ENCODE results near the gene NNAT. TPM values are rescaled to one million over a fixed set of nuclear protein-coding genes. Genes with fewer than 3 reads are reported as not detected.

NNAT gene
- total and polyA plus RNA-seq, 2 donors (not counting 1 experiment from before 2014, with no cell fraction given), result not detected

- Histone ChIP-seq H3K27ac (ENCODE audit: low read length in 2 of 2) (no peak overlapping the region), H3K27me3 (replicated peaks in 1 of 4; ENCODE audit: control extremely low read depth in 1 of 4, control insufficient read depth in 3 of 4, insufficient read depth in 4 of 4, low read length in 3 of 4) (no peaks in the 10 kb centered on the region), H3K4me2 (replicated peaks; ENCODE audit: low read depth, low read length, poor library complexity, severe bottlenecking) (no peak overlapping the region), H3K9ac (ENCODE audit: low read length) (no peak overlapping the region), H3K9me3 (ENCODE audit: control extremely low read depth in 1 of 3, control insufficient read depth in 2 of 3, insufficient read depth in 1 of 3, low read length in 2 of 3) (no peaks in the 10 kb centered on the region), H3K79me2 (ENCODE audit: control insufficient read depth, insufficient read depth, low read length) (no peaks in the 10 kb centered on the region), H3K4me3 (ENCODE audit: control extremely low read depth in 1 of 5, extremely low read depth in 1 of 5, insufficient read depth in 1 of 5, low read depth in 2 of 5, low read length in 4 of 5) (no peak overlapping the region), H3K4me1 (ENCODE audit: control insufficient read depth in 2 of 2, insufficient read depth in 2 of 2, low read length in 2 of 2) (no peaks in the 10 kb centered on the region), H2AFZ (ENCODE audit: insufficient read depth, low read depth, low read length, poor library complexity, severe bottlenecking) (no peak overlapping the region), H3K36me3 (replicated peaks in 1 of 2; ENCODE audit: control extremely low read depth in 1 of 2, control insufficient read depth in 1 of 2, extremely low read depth in 1 of 2, insufficient read depth in 2 of 2, low read length in 1 of 2) (no peaks in the 10 kb centered on the region), H4K20me1 (ENCODE audit: control insufficient read depth, insufficient read depth, low read length, poor library complexity, severe bottlenecking) (no peaks in the 10 kb centered on the region)
- TF ChIP-seq CTCF (IDR thresholded peaks at IDR 0.05), result no peak
- no peak for TF ChIP-seq EZH2 (IDR thresholded peaks at IDR 0.05; ENCODE audit: borderline replicate concordance, insufficient read depth, low read depth, low read length, poor library complexity, severe bottlenecking)
- DNase-seq, result no peak
- H3K27ac Mint-ChIP-seq, result no peak overlapping the region
- H3K4me1 Mint-ChIP-seq, result peaks cover 23% of the 10 kb centered on the region
- intact Hi-C loops (cut with micrococcal nuclease), result no loop called here
- ChIA-PET CTCF (no interaction called here), POLR2A (no interaction called here)
- H3K4me3 Mint-ChIP-seq, result no peak overlapping the region
- H3K27me3 Mint-ChIP-seq, result peaks cover 4% of the 10 kb centered on the region
- ATAC-seq (ENCODE audit: low read depth), result no peak
- H3K9me3 Mint-ChIP-seq (ENCODE audit: insufficient read depth), result no peaks in the 10 kb centered on the region
- 93% methylated on average over 7 of the region's 7 CpGs for WGBS (ENCODE audit: insufficient coverage)
Measured at GRCh38 chr20:37490663-37491350, 30.2 kb upstream of the NNAT start.

DNA sequence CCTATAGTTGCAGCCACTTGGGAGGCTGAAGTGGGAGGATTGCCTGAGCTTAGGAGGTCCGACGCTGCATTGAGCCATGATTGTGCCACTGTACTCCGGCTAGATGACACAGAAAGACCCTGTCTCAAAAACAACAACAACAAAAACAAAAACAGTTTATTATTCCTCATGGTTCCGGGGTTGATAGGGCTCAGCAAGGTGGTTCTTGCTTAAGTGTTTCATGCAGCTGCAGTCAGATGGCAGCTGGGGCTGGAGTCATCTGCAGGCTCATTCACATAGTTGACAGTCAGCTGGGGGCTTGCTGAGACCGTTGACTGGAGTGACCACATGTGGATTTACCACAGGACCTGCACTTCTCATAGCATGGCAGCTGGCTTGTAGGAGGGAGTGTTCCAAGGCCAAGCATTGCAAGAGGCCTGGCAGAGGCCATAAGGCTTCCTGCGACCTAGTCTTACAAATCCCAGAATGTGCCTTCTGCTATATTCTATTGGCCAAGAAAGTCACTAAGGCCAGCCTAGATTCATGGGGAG, 28.9 kb upstream of the NNAT start:
- Histone ChIP-seq H3K27me3 (replicated peaks in 1 of 4; ENCODE audit: control extremely low read depth in 1 of 4, control insufficient read depth in 3 of 4, insufficient read depth in 4 of 4, low read length in 3 of 4) (no peaks in the 10 kb centered on the region), H3K9ac (ENCODE audit: low read length) (no peak overlapping the region), H3K4me2 (replicated peaks; ENCODE audit: low read depth, low read length, poor library complexity, severe bottlenecking) (no peak overlapping the region), H2AFZ (ENCODE audit: insufficient read depth, low read depth, low read length, poor library complexity, severe bottlenecking) (no peak overlapping the region), H4K20me1 (ENCODE audit: control insufficient read depth, insufficient read depth, low read length, poor library complexity, severe bottlenecking) (peaks cover under 1% of the 10 kb centered on the region), H3K36me3 (replicated peaks in 1 of 2; ENCODE audit: control extremely low read depth in 1 of 2, control insufficient read depth in 1 of 2, extremely low read depth in 1 of 2, insufficient read depth in 2 of 2, low read length in 1 of 2) (no peaks in the 10 kb centered on the region), H3K27ac (ENCODE audit: low read length in 2 of 2) (no peak overlapping the region), H3K9me3 (ENCODE audit: control extremely low read depth in 1 of 3, control insufficient read depth in 2 of 3, insufficient read depth in 1 of 3, low read length in 2 of 3) (no peaks in the 10 kb centered on the region), H3K79me2 (ENCODE audit: control insufficient read depth, insufficient read depth, low read length) (no peaks in the 10 kb centered on the region), H3K4me1 (ENCODE audit: control insufficient read depth in 2 of 2, insufficient read depth in 2 of 2, low read length in 2 of 2) (no peaks in the 10 kb centered on the region), H3K4me3 (ENCODE audit: control extremely low read depth in 1 of 5, extremely low read depth in 1 of 5, insufficient read depth in 1 of 5, low read depth in 2 of 5, low read length in 4 of 5) (no peak overlapping the region)
- 92% methylated on average over 5 of the region's 6 CpGs for WGBS (ENCODE audit: insufficient coverage)
- TF ChIP-seq EZH2 (IDR thresholded peaks at IDR 0.05; ENCODE audit: borderline replicate concordance, insufficient read depth, low read depth, low read length, poor library complexity, severe bottlenecking) (no peak), CTCF (IDR thresholded peaks at IDR 0.05) (no peak)
- Mint-ChIP-seq H3K27me3 (peaks cover 4% of the 10 kb centered on the region), H3K27ac (no peak overlapping the region), H3K9me3 (ENCODE audit: insufficient read depth) (no peaks in the 10 kb centered on the region), H3K4me3 (no peak overlapping the region), H3K4me1 (peaks cover 21% of the 10 kb centered on the region)
- ChIA-PET POLR2A (no interaction called here), CTCF (interaction anchor here (0.6 kb wide), 1 partner anchor 580 kb away, joined by 3 read pairs; no protein-coding TSS in a partner anchor)
- ATAC-seq (ENCODE audit: low read depth) (no peak), DNase-seq (no peak)
- intact Hi-C loops (cut with micrococcal nuclease), result no loop called here

All from B cell (primary cell).